Glomerular endothelial cell (primary cell): ENCODE results near the gene AK8. TPM values are rescaled to one million over a fixed set of nuclear protein-coding genes. Genes with fewer than 3 reads are reported as not detected.
"Not testable (repeated sequence)": the region's sequence is repeated elsewhere in the genome, so short reads cannot be mapped to it uniquely, and the experiment has no call there.

ENCODE experiments used
- DNase-seq: peaks from one replicate; pipeline ENCODE4 v3.0.0-alpha.2; 2011; ENCODE audit warnings: low read depth, low spot score; ENCODE audit errors: extremely low read depth
- total RNA-seq: library from RNA; depleted of rRNA; stranded (reverse); fragments of >200 nt; gene quantifications from 2 replicates; pipeline ENCODE4 v1.2.3, GENCODE V29; 2015

Gene AK8
- total RNA-seq, 1 donor from 2014 or later: 1.5 TPM

DNA sequence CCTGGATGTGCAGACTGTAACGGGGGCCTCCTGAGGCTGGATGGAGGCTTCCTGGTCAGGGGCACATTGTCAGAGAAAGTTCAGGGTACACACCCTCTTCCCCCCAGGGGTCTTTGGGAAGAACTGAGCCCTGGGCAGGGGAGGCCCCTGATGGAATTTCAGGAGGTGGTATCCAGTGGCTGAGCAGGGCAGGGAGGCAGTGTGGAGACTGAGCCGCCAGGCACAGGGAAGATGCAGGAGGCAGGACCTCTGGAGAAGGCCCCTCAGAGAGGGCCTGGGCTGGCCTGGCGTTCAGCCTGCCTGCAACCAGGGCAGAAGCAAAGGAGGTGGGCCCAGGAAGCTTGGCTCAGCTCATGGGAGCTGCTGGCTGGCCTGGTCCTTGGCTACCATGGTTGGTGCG, 154.3 kb downstream of the AK8 start:
- no peak for DNase-seq

DNA sequence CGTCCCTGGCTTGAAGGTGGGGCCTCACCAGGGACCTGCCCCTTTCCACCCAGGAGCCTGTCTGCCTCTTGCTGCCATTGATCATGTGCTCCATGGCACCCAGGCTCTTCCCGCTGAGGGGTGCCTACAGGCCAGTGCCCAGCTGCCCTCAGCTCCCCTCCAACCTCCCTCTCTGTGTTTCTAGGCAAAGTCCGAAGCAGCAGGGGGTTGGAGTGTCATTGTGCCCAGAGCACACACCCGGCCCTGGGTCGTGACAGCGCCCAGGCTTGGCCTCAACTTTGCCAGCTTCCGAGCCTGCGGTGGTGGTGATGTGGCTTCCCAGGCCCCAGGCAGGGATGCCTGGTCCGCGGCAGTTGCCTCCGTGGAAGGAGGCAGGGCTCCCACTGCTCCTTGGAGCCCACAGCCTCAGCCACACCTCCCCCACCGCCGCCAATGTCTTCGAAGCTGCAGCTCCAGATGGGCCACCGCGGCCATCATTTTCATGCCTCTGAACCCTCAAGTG, 155.5 kb downstream of the AK8 start:
- no peak for DNase-seq

DNA sequence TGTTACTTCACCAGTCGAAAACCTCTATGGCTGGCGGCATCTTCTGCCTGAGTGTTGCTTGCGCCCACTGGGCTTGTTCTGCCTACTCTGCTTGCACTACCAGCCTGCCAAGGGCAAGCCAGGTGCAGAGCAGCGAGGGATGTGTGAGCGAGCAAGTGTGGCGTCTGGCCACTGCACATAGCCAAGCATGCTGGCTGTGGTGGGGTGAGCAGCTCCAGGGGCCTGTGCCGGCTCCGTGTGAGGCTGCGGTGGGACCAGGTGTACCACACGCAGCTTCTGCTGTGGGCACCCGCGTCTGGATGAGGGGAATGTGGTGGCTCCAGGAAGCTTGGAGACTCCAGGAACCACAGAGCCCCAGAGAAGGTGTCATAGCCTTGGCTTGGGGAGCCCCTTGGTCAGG, 156.4 kb downstream of the AK8 start:
- DNase-seq: no peak

GRCh38 chr9:132718381-132718928, 159.6 kb downstream of the AK8 start:
- DNase-seq: not testable (repeated sequence)

DNA sequence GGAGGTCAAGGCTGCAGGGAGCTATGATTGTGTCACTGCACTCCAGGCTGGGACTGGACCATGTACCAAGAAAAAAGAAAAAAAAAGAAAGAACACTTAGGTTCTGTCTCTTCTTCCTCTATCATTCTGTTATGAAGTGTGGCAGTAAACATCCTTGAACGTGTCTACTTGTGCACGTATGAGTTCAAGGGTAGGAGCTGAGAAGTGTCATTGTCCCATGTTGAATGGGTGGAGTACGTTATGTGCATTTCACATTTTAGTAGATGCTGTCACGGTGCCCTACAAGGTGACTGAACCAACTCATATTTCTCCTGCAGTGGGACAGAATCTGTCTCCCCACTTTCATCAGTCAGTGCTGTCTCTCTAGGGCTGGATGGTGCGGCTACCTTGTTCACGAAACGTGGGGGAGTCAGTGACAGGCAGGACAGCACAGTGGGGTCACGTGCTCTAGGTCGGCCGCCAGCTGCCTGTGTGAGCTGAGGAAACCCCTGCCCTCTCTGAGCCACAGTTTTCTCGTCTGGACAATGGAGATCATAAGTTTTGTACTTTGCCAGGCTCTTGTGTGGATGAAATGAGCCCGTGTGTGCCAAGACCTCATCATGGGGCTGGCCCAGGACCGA, 160.6 kb downstream of the AK8 start:
- no peak for DNase-seq

DNA sequence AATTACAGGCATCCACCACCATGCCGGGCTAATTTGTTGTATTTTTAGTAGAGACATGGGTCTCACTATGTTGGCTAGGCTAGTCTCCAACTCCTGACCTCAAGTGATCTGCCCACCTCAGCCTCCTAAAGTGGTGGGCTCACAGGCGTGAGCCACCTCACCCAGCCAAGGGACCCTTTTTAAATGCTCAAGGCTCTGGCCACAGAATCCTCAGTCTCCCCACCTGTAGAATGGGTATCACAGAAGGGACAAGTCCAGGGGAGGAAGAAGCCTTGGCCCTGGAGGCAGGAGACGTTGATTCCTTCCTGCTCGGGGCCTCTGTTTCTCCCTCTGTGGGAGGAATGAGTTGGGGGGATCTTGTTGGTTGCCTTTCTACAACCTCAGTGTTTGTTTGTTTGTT, 162.1 kb downstream of the AK8 start:
- no peak for DNase-seq

GRCh38 chr9:132712753-132713152, 165.3 kb downstream of the AK8 start:
- no peak for DNase-seq

DNA sequence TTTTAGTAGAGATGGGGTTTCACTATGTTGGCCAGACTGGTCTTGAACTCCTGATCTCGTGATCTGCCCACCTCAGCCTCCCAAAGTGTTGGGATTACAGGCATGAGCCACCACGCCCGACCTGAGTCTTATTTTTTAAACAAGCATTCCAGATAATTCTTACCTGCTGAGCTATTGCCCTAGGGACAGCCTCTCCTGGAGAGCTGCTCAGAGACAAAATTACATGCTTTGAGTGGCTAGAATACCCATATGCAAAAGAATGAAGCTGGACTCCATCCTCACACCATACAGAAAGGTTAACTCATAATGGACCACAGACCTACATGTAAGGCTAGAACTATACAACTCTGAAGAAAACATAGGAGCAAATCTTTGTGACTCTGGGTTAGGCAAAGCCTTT, 166.2 kb downstream of the AK8 start:
- no peak for DNase-seq

DNA sequence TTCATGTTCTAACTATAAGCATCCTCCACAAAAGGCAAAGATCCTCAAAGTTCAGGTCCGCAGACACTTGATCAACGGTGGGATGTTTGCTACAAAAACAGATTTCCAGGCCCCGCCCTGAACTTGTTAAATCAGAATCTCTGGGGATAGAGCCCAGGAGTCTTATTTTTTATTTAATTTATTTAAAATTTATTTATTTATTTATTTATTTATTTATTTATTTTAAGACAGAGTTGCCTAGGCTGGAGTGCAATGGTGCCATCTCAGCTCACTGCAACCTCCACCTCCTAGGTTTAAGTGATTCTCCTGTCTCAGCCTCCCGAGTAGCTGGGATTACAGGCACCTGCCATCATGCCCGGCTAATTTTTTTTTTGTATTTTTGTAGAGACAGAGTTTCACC, 166.9 kb downstream of the AK8 start:
- DNase-seq: not testable (repeated sequence)

DNA sequence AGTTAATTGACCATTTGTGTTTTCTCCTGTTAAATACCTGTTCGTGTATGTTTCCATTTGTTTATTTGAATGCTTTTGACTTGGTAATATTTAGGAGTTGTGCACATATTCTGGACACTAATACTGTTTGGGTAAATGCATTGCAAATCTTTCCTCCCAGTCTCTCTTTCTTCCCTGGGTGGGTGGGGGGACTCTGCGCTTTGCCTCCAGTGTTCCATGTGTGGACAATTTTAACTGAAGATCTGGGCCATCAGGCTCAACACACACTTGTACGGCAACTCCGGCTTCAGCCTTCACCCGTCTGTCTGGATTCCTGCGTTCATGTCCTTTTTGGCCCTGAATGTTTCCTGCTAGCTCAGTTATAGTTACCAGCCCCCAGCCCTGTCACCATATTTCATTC, 167.8 kb downstream of the AK8 start:
- no peak for DNase-seq

DNA sequence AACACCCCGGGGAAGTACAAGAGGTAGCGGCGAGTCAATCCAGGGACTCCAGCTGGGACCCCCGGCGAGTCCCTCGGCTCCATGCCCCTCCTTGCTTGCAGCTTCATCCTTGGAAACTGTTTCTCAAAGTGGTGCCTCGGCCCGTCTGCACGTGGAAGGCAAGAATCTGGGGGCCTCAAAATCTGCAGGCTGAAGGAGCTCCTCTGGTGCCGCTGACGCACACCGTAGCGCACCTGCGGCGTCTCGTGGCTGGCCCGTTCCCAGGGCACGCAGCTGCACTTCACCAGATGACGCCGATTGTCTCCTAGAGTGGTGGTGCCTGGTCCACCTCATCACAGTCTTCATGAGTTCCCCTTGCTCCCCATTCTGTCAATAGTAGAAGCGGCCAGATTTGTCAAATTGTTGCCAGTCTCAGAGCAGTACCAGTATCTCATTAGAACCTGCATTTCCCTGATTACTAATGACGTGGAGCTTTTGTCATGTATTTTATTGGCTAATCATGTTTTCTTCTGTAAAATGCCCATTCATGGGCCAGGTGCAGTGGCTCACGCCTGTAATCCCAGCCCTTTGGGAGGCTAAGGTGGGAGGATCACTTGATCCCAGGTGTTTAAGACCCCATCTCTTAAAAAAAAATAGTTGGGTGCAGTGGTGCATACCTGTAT, 169.2 kb downstream of the AK8 start:
- DNase-seq: no peak

GRCh38 chr9:132708239-132708638, 169.8 kb downstream of the AK8 start:
- no peak for DNase-seq

- DNase-seq: no peak
Measured at GRCh38 chr9:132703336-132703735, 174.7 kb downstream of the AK8 start.

DNA sequence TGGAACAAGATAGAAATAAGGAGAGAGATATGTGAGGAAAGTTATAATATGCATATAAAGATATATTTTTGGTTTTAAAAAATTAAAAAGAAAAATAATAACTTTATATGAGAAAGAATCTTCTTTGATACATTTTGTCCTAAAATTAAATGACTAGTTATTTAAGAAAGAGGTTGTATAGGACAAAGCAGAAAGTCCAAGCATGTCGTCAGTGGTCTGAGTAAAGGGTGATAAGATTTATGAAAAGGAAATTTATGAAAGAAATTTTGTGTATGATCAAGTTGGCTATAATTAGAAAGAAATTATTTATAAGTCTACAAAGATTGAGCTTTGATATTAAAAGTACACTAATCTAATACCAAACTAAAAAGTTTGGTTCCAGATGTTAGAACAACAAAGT, 175.8 kb downstream of the AK8 start:
- no peak for DNase-seq

DNA sequence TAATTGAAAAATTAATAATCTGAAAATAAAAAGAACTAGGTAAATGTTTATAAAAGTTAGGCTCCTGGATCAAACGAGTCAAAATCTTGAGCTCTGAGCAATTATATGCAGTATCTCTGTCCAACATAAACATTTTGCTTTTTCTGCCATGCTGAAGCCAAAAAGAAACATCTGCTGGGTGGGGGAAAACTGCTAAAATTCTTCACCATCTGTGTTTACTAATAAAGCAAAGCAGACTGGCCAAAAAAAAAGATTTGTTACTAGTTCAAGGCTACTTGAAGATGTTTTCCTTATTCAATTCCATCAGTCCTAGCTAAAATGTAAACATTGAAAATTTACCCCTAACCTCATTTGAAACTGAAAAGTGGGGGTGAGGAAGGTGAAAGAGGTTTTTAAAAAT, 178.1 kb downstream of the AK8 start:
- DNase-seq: no peak

- peak; percentile 52 for DNase-seq
Measured at GRCh38 chr9:132698989-132699388, 179.1 kb downstream of the AK8 start.

DNA sequence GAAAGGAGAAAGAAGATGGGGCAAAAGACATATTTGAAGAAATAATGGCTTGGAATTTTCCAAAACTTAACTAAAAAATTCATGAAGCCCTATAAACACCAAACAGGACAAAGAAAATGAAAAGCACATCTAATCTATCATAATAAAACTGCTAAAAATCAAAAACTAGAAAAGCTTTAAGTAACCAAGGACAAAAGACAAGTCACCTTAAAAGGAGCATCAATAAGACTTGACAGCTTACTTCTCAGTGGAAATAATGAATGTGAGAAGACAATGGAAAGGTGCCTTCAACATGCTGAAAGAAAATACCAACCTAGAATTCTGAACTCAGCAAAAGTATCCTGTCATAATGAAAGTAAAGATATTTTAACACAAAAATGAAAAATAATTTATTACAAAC, 180.9 kb downstream of the AK8 start:
- no peak for DNase-seq

- DNase-seq: no peak
Measured at GRCh38 chr9:132694144-132694543, 183.9 kb downstream of the AK8 start.

DNA sequence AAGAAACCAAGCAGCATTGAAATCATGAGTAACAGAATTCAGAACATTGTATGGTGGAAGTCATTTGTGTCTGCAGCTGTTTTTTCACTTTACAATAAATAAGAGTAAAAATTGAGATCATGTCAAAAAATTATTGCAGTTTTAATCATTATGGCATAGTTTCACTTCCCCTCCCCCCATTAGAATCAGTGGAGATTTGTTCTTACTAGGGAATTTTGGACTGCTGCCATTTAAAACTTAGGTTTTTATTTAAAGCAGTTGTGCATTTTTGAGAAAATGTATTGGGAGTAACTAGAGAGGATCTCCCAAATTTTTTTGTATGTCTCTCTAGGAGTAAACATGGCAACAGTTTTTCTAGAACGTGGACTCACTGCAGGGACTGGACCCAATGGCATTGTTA, 187.4 kb downstream of the AK8 start:
- no peak for DNase-seq

DNA sequence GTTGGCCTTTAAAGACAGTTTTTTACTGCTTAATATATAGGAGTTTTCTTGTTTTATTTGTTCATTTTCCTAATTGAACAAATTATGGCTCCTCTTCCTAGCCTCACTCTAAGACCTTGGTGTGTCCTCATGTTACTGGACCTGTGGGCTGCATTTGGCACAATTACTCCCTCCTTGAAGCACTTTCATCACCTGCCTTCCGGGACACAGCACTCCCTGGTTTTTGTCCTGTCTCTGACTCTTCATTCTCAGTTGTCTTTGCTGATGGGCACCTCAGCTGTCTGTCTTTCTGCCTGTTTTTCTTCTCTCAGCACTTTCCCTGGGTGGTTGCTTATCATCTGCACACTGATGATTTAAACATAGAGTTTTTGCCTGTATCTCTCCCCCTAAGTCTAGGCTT, 194.2 kb downstream of the AK8 start:
- no peak for DNase-seq

DNA sequence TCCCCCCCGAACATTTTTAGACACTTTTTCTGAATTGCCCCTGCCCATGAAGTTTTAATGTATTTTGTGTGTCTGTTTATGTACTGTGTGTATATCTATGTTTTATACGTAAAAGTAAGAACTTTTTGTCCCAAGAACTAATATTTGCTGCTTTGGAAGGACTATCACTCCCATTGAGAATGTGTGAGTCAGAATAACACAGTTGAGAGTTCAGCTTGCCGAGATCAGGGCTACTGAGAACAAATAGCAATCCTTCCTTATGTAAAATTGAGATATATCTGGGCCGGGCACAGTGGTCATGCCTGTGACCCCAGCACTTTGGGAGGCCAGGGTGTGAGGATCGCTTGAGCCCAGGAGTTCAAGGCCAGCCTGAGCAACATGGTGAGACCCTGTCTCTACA, 196.5 kb downstream of the AK8 start:
- no peak for DNase-seq

- no peak for DNase-seq
Measured at GRCh38 chr9:132679946-132680625, 198.0 kb downstream of the AK8 start.
